ENCODE data around the gene PLEK2.

DNA sequence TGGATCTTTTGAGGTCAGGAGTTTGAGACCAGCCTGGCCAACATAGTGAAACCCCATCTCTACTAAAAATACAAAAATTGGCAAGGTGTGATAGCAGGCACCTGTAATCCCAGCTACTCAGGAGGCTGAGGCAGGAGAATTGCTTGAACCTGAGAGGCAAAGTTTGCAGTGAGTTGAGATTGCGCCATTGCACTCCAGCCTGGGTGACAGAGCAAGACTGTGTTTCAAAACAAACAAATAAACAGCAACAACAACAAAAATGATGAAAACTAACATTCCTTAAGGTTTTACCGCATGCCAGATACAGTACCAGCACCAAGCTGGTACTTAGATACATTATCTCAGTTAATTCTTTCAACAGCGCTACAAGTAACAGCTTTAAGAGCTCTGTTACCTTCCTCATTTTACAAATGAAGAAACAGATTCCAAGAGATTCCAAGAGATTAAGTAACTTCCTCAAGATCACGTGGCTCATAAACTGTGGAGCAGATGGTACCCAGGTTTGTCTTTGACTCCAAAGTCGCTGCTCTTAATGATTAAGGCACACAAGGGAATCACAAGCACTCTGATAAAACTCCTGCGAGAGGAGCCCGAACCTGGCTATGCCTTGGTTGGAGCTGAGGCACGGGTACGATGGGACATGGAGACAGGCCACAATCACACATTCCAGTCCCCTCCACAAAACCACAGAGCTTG lies 17.7 kb upstream of the PLEK2 start:
- TF ChIP-seq, protein P1, sequence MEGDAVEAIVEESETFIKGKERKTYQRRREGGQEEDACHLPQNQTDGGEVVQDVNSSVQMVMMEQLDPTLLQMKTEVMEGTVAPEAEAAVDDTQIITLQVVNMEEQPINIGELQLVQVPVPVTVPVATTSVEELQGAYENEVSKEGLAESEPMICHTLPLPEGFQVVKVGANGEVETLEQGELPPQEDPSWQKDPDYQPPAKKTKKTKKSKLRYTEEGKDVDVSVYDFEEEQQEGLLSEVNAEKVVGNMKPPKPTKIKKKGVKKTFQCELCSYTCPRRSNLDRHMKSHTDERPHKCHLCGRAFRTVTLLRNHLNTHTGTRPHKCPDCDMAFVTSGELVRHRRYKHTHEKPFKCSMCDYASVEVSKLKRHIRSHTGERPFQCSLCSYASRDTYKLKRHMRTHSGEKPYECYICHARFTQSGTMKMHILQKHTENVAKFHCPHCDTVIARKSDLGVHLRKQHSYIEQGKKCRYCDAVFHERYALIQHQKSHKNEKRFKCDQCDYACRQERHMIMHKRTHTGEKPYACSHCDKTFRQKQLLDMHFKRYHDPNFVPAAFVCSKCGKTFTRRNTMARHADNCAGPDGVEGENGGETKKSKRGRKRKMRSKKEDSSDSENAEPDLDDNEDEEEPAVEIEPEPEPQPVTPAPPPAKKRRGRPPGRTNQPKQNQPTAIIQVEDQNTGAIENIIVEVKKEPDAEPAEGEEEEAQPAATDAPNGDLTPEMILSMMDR (conservative IDR thresholded peaks at IDR 0.05 in 1 of 2, IDR thresholded peaks at IDR 0.05 in 1 of 2; ENCODE audit: extremely low read depth in 1 of 2, insufficient read depth in 1 of 2, low read depth in 1 of 2, low read length in 2 of 2): no peak
- TF ChIP-seq EZH2 (IDR thresholded peaks at IDR 0.05; ENCODE audit: borderline replicate concordance, low read length): no peak

All from mammary epithelial cell (primary cell).